ENCODE data around the gene TIGD3. TPM values are rescaled to one million over a fixed set of nuclear protein-coding genes. Genes with fewer than 3 reads are reported as not detected.

The TIGD3 gene
- total and polyA plus RNA-seq, 2 of the 8 experiments (the other 6 are each of a cell fraction or from before 2014, with no cell fraction given) = 1.1 to 1.3 TPM

DNA sequence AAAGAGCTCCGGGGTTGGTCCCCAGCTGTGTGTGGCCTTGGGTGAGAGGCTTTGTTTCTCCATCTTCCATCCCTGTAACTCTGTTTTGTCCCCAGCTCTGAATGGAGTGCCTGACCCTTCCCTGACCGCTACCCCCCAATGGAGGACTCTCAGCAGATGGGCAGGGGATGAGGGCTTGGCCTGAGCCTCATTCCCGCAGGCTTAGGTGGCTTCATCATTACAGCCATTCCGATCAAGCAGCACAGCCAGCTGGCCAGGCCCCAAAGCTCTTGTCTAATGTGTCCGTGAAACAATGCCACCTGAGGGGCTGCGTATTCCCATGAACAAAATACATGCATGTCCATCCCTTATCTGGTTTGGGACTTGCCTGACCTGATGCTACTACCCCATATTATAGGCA is 43.8 kb upstream of the TIGD3 start:
- H2BK120ac ChIP-seq (replicated peaks; ENCODE audit: low read depth, low read length) = no peak overlapping the region
- H3K79me2 ChIP-seq (ENCODE audit: control insufficient read depth in 1 of 2, insufficient read depth in 2 of 2, low read length in 2 of 2) = no peaks in the 10 kb centered on the region
- POLR2A ChIA-PET (ENCODE audit: partially characterized antibody) = interaction anchor here (1.0 to 14.1 kb wide), 9 partner anchors 8 to 103 kb away, joined by 3 to 208 read pairs (median 3); partner anchors contain the start of genes DPF2 and POLA2
- no peak overlapping the region for H2BK20ac ChIP-seq (ENCODE audit: low read length)
- H3K4ac ChIP-seq (replicated peaks; ENCODE audit: insufficient read length, low read depth, low read length) = no peak overlapping the region
- H4K5ac ChIP-seq (ENCODE audit: insufficient read length, low read depth, low read length) = no peak overlapping the region
- 75% methylated on average over 6 of the region's 6 CpGs; no CpG with 5 or more reads in 1 of the 2 experiments for WGBS, 2 experiments (ENCODE audit: extremely low coverage in 1 of 2, insufficient coverage in 1 of 2, insufficient read length in 1 of 2, insufficient replicate concordance in 2 of 2, low coverage in 1 of 2, low lambda C conversion rate in 2 of 2, missing lambda C conversion rate in 1 of 2)
- H3K27ac ChIP-seq (ENCODE audit: low read depth, low read length) = no peak overlapping the region
- TF ChIP-seq TBP (IDR thresholded peaks at IDR 0.05; ENCODE audit: low read depth, low read length) (no peak), FOSL1 (IDR thresholded peaks at IDR 0.05; ENCODE audit: insufficient read depth, low read depth, low read length) (no peak), TAF1 (IDR thresholded peaks at IDR 0.05; ENCODE audit: low read depth, low read length) (no peak), ZNF274 (IDR thresholded peaks at IDR 0.05; ENCODE audit: borderline replicate concordance, extremely low read depth, low read length) (no peak), KDM1A (IDR thresholded peaks at IDR 0.05; ENCODE audit: borderline replicate concordance, low read length) (no peak)
- TF ChIP-seq, protein P1, sequence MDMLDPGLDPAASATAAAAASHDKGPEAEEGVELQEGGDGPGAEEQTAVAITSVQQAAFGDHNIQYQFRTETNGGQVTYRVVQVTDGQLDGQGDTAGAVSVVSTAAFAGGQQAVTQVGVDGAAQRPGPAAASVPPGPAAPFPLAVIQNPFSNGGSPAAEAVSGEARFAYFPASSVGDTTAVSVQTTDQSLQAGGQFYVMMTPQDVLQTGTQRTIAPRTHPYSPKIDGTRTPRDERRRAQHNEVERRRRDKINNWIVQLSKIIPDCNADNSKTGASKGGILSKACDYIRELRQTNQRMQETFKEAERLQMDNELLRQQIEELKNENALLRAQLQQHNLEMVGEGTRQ (IDR thresholded peaks at IDR 0.05; ENCODE audit: low read length) = no peak
- TF ChIP-seq, protein P2, sequence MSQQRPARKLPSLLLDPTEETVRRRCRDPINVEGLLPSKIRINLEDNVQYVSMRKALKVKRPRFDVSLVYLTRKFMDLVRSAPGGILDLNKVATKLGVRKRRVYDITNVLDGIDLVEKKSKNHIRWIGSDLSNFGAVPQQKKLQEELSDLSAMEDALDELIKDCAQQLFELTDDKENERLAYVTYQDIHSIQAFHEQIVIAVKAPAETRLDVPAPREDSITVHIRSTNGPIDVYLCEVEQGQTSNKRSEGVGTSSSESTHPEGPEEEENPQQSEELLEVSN (IDR thresholded peaks at IDR 0.05) = no peak
- TF ChIP-seq, protein P3, sequence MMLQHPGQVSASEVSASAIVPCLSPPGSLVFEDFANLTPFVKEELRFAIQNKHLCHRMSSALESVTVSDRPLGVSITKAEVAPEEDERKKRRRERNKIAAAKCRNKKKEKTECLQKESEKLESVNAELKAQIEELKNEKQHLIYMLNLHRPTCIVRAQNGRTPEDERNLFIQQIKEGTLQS (IDR thresholded peaks at IDR 0.05; ENCODE audit: insufficient read depth, low read depth, low read length) = no peak
- H3K27me3 ChIP-seq (replicated peaks in 1 of 4; ENCODE audit: control insufficient read depth in 3 of 4, extremely low read depth in 1 of 4, insufficient read depth in 3 of 4, low read length in 3 of 4) = peaks cover 0 to 15% (median 10%) of the 10 kb centered on the region in 4 experiments; a peak in 5 of 7 replicates
- H3K4me3 ChIP-seq (ENCODE audit: extremely low read depth in 1 of 4, insufficient read depth in 2 of 4, low read depth in 3 of 4, low read length in 4 of 4) = no peak overlapping the region
- no peaks in the 10 kb centered on the region for H3K9me3 ChIP-seq (ENCODE audit: insufficient read depth in 2 of 2, low read depth in 1 of 2, low read length in 1 of 2)
- no peak overlapping the region for H3K4me2 ChIP-seq (ENCODE audit: insufficient read depth in 1 of 2, low read depth in 2 of 2, low read length in 2 of 2)
- H4K8ac ChIP-seq (ENCODE audit: extremely low read depth, insufficient read depth, low read length) = no peak overlapping the region; the same call in 1 of the 2 replicates
- no peak overlapping the region for H2BK5ac ChIP-seq (ENCODE audit: low read depth, low read length)
- H3K4me1 ChIP-seq (replicated peaks in 1 of 4; ENCODE audit: control insufficient read depth in 3 of 4, insufficient read depth in 4 of 4, low read length in 3 of 4) = peaks cover 0 to 4% (median under 1%) of the 10 kb centered on the region in 4 experiments; a peak in 4 of 7 replicates
- no peak overlapping the region for H3K14ac ChIP-seq (ENCODE audit: insufficient read length)
- no peak overlapping the region for H2AK5ac ChIP-seq (ENCODE audit: low read depth, low read length)
- FAIRE-seq (no peak), DNase-seq (ENCODE audit: low read depth in 1 of 2, low spot score in 2 of 2) (no peak)
- H2BK12ac ChIP-seq (ENCODE audit: low read depth, low read length) = no peak overlapping the region
- H3K9ac ChIP-seq (replicated peaks in 1 of 4; ENCODE audit: extremely low read depth in 1 of 4, low read depth in 3 of 4, low read length in 3 of 4) = no peak overlapping the region
- H4K20me1 ChIP-seq (replicated peaks in 1 of 2; ENCODE audit: control insufficient read depth in 1 of 2, insufficient read depth in 2 of 2, low read length in 2 of 2) = peaks cover 0 to 10% of the 10 kb centered on the region in 2 experiments
- H3K23me2 ChIP-seq (ENCODE audit: low read depth, low read length) = peaks cover 7% of the 10 kb centered on the region; the same call in 1 of the 2 replicates
- H2BK15ac ChIP-seq (ENCODE audit: low read length) = no peak overlapping the region
- H3K23ac ChIP-seq (ENCODE audit: insufficient read length) = no peak overlapping the region
- H4K91ac ChIP-seq (replicated peaks; ENCODE audit: insufficient read length, low read length) = no peak overlapping the region
- H3K56ac ChIP-seq (replicated peaks; ENCODE audit: insufficient read length, low read depth, low read length) = no peak overlapping the region
- CTCF ChIA-PET (ENCODE audit: partially characterized antibody) = interaction anchor here (1.3 to 52.8 kb wide), 4 partner anchors 10 to 85 kb away, joined by 3 to 1179 read pairs (median 112); partner anchors contain the start of gene DPF2
- no peak overlapping the region for H3K18ac ChIP-seq (ENCODE audit: extremely low read depth, low read length)
- no peaks in the 10 kb centered on the region for H3K36me3 ChIP-seq (ENCODE audit: control insufficient read depth in 2 of 4, insufficient read depth in 4 of 4, low read length in 3 of 4)
- no peak overlapping the region for H2AFZ ChIP-seq (ENCODE audit: low read length)
- no peaks in the 10 kb centered on the region; the same call in 1 of the 2 replicates for H3K79me1 ChIP-seq (ENCODE audit: low read depth, low read length)

All from H1 (cell line).